ENCODE data around the gene NCOA5.

The NCOA5 gene

DNA sequence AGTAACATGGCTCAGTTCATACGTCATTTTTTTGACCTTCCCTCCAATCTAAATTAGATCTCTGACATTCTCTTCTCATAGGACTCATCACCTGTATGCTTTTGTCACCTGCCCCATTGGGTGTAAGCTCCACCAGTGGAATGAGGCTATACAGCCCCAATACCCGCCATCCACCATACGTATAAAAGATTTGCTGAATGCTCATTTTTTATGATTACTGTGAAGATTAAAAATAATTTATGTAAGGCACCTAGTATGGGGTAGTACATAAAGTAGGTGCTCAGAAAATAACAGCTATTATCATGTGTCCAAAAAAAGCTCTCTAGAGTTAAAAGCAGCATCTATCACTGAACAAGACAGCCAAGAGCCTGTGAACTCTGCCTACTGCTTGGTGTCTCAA is 24.1 kb downstream of the NCOA5 start:
- Histone ChIP-seq H3K27ac (no peak overlapping the region), H3K4me3 (no peak overlapping the region)

DNA sequence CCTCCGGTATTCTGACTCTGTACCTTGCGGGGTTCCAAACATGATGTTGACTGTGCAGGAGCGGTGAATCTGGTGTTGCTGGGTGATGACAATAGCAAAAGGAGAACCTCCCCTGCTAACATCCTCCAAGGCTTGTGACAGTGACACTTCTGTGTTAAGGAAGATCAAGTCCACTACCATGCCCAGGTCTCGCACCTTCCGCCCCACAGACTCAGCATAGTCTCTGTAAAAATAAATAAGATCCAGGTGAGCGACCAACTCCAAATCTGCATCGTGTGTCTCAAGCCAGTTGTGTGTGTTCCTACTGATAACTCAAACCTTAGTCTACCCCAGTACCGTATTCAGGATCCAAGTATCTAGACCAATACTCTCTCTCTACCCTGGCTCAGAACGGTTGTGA is 24.8 kb downstream of the NCOA5 start:
- Histone ChIP-seq H3K27ac (no peak overlapping the region), H3K4me3 (no peak overlapping the region)

DNA sequence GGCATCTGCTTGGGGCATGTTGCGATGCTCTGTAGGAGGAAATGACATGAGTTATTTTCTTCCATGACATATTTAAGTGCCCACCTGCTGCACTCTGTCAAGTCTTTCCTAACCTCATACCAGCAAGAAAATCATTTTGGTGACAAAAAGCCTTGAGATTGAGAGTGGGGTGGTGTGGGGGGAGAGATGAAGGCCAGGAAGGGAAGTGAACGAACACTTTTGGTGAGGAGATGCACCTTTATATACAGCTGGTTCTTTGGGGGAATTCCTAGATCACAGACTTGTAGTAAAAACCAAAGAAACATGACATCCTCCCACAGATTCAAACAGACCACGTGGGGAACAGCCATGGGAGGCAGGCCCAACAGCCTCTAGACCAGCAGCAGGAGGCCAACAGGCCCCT is 26.1 kb downstream of the NCOA5 start:
- Histone ChIP-seq H3K4me3 (no peak overlapping the region), H3K27ac (no peak overlapping the region)

DNA sequence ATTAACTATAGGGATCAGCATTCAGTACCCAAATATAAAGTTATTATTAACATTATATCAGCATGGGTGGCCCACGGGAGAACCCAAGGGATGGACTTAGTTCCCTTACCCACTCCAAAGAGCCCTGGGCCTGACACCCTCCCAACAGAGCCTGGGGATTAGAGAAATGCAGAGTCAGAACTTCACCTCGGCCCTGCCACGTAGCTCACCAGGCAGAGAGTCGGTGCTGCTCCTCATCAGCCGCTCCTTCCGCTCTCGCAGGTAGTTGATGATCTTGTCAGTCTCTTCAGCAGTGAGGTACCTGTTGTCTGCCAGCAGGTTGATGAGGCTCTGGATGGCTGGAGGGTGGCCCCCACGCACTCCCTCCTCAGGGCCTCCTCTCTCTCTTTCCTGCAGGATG is 26.6 kb downstream of the NCOA5 start:
- no peak overlapping the region for H3K27ac ChIP-seq
- no peak overlapping the region for H3K4me3 ChIP-seq

DNA sequence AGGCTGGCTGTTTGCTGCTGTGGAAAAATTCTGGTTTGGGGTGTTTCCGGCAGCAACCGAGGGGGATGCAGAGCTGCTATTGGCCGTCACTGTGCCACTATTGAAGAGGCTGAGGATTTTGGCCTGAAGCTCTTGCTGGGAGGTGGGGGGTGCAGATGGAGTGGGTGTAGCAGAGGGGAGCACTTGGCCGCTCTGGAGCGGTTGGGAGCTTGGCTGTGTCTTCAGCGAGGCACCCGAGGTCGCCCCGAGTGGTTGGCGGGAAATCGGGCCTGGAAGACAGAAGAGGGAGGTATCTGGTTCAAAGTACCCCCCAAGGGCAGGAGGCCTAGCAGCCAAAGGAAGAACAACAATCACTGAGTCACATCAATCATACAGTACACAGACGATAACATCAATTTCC is 27.1 kb downstream of the NCOA5 start:
- Histone ChIP-seq H3K4me3 (no peak overlapping the region), H3K27ac (no peak overlapping the region)

DNA sequence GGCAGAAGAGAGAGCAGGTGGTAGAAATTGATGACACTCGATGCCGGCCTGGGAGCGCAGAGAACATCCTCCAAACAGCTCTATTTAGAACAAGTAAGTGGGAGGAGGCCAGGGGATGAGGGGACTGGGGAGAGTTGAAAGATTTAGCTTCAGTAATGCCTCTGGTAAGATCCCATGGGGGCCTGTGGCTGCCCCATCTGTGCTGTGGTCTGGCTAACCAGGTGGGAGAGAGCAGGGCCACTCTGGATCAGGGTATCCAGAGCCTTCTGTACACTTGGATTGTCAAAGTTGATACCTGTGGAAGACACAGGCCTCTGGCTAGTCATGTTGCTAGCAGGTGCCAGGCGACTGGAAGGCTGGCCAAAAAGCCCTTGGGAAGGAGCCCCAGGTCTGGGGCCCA is 27.6 kb downstream of the NCOA5 start:
- no peak overlapping the region for H3K4me3 ChIP-seq
- peak overlapping the region in 2 of 21 experiments; percentile 57 to 58 for H3K27ac ChIP-seq

DNA sequence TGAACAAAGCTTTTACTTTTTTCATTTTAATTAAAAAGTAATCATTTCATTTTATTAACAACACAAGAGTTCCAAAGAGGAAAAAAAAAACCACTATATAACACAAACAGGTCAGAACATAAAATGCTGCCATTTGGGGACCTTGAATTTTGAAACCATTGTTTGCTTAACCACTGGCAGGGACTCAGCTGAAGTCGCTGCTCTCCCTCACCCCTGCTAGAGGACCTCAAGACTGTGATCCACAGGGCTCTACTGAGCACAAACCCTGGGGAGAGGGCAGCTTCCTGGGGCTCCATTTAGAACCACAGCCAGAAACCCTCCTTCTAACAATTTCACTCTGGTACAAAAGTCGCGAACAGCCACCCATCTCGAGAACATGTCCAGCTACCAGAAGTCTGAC is 28.8 kb downstream of the NCOA5 start:
- H3K27ac ChIP-seq, result peak overlapping the region in 12 of 21 experiments; percentile 7 to 74 (median 44)
- H3K4me3 ChIP-seq, result no peak overlapping the region

DNA sequence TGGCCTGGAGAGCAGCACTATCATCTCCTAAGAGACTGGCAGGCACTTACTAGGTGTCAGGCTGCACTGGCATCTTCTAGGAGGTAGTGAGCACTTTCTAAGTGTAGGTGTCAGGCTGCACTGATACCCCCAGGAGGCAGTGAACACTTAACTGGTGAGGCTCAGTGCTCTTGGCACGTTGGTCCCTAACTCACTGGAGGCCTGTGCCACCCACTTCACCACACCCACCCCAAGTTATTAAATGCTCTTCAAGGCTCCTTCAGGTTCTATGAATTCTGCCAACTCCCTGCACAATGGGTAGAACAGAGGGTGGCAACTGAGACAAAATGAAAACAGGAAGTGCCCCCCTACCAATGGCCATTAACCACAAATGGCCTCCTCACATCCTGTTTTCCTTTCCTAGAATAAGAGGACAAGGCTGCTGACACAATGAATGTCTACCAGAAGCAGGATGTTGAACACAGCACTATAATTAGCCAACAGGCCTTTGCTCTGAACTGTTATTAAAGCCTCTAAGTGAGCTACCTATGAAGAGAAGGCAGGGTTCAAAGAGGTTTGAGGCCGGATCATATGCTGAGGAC is 29.4 kb downstream of the NCOA5 start:
- H3K4me3 ChIP-seq, result no peak overlapping the region
- H3K27ac ChIP-seq, result peak overlapping the region in 7 of 21 experiments; percentile 24 to 74 (median 58)

DNA sequence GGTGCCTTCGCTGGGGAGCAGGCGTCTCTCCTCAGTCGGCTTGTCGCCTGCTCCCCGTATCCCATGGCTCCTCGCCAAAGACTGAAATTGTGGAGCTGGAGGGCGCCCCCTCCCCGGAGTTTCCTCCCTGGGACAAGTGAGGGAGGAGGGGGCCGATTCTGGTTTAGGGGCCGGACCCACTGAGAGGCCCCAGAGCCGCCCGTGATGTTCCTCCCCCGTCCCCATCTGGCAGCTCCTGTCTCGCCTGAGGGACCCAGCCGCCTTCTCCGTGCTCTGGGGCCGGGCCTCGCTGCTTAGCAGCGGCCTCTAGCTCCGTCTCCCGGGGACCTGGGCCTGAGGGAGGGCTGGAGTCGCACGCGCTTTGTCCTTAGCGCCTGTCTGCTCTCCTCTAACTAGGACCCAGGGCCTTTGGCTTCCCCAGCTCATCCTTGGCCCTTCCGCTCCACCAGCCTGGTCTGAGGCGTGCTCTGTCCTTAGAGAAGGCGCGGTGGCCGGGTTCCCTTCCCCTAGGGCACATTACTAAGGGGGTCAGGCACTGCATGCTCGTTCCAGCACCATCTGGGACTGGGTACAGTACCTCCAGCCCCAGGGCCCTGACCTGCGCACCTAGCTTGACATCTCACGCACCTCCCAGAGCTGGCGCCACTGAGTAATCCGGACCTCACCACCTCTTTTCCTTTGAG is 31.0 kb downstream of the NCOA5 start:
- no peak overlapping the region for H3K27ac ChIP-seq
- peak overlapping the region in 5 of 7 experiments; percentile 8 to 17 (median 12) for H3K4me3 ChIP-seq

DNA sequence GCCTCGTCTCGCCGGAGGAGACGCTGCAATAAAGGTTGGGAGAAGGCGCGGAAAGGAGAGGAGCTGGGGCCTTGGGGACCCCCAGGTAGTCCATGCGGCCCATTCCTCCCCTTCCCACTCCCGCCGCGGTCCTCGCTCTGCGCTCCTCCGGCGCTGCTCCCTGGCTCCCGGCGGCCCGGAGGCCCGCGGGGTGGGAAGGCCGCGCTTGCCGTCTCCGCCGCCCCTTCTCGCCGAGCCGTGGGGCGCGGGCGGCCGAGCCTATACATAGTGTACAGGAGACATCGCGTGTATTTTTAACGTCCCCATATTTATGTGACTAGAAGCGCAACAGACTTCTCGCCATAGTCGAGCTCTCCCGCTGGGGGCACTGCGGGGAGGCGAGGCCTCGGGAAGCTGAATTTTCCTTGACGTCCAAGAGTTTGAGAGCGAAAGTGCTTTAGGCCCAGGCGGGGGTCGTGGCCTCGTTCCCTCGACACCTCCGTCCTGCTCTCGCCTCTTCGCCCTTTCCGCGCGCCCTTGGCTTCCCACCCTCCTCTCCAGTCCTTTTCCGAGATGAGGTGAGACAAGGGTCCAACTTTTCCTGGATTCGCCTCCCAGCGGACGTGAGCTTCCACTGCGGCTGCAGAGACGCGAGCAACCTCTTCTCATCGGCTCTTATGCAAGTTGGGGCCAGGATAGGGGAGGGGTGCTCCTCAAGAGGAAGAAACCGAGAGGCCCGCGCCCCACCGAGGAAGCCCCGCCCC is 31.7 kb downstream of the NCOA5 start:
- H3K4me3 ChIP-seq, result peak overlapping the region in 5 of 7 experiments; percentile 8 to 17 (median 12)
- H3K27ac ChIP-seq, result no peak overlapping the region

DNA sequence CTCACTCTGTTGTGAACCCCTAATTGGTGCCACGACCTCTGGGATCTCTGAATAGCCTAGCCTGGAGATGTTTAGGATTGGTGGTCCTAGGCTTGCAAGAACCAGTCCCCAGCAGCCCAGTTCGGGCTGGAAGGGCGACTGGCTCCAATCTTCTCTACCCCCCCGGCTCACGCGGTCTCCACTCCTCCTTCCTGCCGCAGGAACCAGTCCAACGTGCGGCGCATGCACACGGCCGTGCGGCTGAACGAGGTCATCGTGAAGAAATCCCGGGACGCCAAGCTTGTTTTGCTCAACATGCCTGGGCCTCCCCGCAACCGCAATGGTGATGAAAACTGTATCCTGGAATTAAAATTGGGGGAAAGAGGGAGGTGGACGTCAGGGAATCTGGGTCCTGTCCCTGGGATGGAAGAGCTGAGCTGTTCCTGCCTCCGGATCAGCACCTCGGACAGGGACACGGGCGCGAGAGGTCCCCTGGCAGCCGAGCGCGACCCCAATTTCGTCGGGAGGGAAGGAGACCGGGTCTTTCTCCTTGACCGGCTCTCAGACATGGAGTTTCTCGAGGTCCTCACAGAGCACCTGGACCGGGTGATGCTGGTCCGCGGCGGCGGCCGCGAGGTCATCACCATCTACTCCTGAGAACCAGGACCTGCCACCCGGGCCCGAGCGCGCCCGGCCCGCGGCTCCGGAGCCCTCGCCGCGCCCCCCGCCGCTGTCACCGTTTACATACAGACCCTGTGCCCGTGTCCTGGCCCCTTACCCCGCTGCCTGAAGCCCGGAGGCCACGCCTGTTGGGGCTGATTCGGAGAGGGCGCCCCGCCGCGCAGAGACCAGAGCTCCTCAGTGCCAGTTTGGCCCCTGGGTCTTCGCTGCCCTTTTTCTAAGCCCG is 32.5 kb downstream of the NCOA5 start:
- peak overlapping the region in 1 of 7 experiments; percentile 15 for H3K4me3 ChIP-seq
- H3K27ac ChIP-seq, result no peak overlapping the region

DNA sequence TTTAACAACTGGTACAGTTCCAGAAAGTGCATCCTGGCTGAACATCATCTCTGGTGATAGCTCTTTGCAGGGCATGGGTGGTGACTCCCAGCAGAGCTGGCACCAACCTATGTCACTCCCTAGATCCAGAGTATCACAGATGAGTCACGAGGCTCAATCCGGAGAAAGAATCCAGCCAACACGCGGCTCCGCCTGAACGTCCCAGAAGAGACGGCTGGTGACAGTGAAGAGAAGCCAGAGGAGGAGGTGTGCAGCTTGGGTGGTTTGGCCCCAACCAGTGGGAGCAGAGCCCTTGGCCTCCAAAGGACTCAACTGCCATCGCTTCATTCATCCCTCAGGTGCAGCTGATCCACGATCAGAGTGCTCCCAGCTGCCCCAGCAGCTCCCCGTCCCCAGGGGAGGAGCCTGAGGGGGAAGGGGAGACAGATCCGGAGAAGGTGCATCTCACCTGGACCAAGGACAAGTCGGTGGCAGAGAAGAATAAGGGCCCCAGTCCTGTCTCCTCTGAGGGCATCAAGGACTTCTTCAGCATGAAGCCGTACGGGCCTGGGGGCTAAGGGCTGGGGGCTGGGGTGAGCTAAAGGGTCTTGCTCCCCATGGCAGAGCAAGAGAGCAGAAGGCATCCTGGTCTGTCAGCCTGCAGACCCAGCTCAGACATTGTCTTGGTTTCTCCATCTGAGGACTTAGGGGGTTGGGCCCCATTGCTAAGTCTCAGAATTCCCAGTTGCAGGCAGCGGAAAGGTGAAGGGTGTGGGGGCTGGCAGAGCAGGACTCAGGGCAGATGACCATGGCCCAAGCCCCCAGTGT is 33.5 kb downstream of the NCOA5 start:
- no peak overlapping the region for H3K4me3 ChIP-seq
- H3K27ac ChIP-seq, result no peak overlapping the region

DNA sequence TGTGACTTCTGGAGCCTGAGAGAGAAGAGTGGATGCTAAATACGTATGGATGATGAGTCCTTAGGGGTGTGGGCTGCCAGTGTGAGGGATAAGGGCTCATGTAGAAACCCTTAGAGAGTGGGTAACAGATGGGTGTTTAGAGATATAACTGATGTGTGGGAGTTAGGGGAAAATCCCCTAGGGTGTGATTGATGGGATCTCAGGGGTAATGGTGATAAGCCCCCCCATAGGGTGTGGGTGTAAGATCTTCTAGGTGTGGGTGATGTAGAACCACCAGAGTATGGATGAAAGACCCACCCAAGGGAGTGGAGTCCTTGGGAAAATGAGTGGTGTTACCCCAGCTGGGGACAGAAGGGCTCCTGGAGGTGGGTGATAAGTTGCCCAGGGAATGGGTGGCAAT is 34.5 kb downstream of the NCOA5 start:
- no peak overlapping the region for H3K27ac ChIP-seq
- H3K4me3 ChIP-seq, result no peak overlapping the region

DNA sequence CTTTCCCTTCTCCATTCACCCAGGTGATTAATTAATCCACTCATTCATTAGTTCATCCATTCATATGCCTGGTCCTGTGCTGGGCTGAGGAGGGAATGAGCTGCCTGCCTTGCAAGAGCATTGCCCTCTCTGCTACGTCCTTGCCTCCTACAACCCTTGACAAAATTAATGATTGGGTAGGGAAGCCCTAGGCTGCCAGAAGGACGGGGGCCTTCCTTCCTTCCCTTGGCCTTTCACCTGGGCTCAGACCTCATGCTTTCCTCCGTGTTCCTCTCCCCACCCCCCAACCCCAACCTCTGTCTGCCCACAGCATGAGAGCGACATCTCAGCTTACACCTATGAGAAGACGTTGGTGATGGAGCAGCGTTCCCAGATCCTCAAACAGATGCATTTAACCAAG is 35.2 kb downstream of the NCOA5 start:
- no peak overlapping the region for H3K4me3 ChIP-seq
- H3K27ac ChIP-seq, result no peak overlapping the region

DNA sequence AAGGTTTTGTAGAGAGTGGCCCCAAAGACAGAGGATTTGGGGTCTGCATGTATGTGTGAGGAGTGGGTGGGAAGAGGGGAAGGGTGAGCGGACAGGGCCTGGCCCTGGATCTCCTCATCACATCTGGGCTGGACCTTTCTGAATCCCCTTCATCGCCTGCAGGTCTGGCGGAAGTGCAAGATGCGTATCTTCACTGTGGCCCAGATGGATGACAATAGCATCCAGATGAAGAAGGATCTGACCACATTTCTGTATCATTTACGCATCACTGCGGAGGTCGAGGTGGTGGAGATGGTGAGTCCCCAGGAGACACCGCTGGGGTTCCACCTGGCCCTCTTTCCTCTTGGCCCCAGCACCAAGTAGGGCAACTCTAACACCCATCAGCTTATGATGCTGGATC is 36.3 kb downstream of the NCOA5 start:
- Histone ChIP-seq H3K27ac (no peak overlapping the region), H3K4me3 (no peak overlapping the region)

DNA sequence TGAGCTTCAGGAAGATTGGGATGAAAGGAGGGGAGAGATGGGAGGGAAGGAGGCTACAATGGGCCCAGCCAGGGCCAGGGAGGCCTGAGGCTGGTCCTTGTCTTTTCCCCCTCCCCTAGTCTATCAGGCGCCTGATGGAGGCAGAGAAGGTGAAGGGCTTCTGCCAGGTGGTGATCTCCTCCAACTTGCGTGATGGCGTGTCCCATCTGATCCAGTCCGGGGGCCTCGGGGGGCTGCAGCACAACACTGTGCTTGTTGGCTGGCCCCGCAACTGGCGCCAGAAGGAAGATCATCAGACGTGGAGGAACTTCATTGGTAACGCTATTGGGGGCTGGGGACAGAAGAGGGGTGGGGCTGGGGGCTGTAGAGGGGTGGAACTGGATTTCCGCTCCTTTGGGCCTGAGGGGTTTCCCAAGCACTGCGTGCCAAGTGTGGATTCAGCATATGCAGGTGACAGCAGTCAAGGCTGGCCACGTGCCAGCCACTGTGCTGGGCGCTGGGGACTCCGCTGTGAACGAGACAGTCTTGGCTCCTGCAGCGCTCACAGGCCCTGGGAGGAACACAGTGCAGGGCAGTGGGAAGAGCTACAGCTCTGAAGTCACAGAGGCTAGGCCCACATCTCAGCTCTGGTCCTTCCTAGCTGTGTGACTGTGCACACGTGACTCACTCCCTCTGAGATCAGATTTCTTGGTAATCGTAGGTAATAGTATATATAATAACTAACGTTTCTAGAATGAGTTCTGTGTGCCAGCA is 38.0 kb downstream of the NCOA5 start:
- no peak overlapping the region for H3K27ac ChIP-seq
- H3K4me3 ChIP-seq, result no peak overlapping the region

DNA sequence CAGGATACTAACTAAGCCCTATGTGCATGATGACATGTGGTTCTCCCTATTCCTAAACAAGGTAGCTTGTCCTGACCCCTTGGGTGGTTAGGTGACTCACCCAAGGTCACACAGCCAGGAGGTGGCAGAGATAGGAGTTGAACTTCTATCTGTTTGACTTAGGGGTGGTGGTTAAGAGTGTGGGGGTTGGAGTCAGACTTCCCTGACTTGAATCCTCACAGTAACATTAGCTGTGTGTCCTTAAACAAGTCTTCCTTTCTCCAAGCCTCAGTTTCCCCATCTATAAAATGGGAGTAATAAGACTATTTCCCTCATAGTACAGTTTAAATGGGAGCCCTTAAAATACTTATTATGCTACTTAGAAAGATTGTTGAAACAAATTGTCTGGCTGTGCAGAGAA is 38.9 kb downstream of the NCOA5 start:
- H3K4me3 ChIP-seq, result no peak overlapping the region
- H3K27ac ChIP-seq, result no peak overlapping the region

DNA sequence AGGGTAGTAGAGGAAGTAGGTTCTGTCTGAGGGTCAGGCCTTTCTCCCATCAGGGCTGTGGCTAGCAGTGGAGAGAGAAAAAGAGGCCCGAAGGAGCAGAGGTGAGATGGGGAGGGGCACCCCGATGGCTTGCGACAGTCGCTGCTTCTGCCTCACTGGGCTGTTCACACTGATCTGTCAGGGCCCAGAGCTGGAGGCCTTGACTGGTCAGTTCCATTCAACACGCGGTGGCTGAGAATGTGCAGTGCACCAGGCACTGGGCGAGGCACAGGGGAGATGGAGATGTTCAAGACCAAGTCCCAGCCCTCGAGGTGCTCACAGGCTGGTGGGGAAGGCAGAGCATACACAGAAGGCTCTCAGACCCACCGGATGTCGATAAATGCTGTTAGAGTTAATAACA is 39.3 kb downstream of the NCOA5 start:
- no peak overlapping the region for H3K4me3 ChIP-seq
- no peak overlapping the region for H3K27ac ChIP-seq

DNA sequence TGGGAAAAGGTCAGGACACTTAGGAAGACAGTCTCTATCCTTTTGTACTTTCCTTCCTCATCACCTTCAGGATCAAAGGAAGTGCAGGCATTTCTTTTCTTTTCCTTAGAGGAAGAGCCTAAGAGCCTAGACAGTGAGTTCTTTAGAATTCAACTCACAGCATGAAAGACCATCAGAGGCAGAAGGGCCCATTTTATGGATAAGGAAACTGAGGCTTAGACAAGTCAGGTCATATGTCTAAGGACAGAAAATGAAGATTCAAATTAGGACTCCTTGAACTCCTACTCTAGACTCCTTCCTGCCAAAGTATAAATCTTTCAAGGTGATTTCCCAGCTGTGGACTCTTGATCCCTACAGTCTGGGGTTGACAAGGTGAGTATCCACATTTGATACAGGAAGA is 39.9 kb downstream of the NCOA5 start:
- no peak overlapping the region for H3K27ac ChIP-seq
- H3K4me3 ChIP-seq, result no peak overlapping the region
